Ovary (tissue), 3 donors: Measurements from ENCODE around the gene RBM15B.

Experiments
- CTCF ChIP-seq, 3 donors: fragments of 450-650 bp in 2 of 3; fragments of 200-600 bp in 1 of 3; IDR thresholded peaks; one replicate each; pipeline versions ENCODE4 v1.5.1 to v1.8.0; 2016 to 2022; ENCODE audit warnings: antibody characterized with exemption in 3 of 3, mild to moderate bottlenecking in 1 of 3
- EP300 ChIP-seq: sonication (generic); formaldehyde crosslinking; IDR thresholded peaks from one replicate; pipeline ENCODE4 v1.6.1; 2017; ENCODE audit warnings: antibody characterized with exemption
- POLR2A ChIP-seq: fragments of 450-650 bp; IDR thresholded peaks from one replicate; pipeline ENCODE4 v1.6.1; 2017; ENCODE audit warnings: antibody characterized with exemption, mild to moderate bottlenecking, moderate library complexity
- donor health status: DM: no; HTN: no; CAD: no.

- TF ChIP-seq CTCF (IDR thresholded peaks at IDR 0.05), result no peak
- no peak for TF ChIP-seq POLR2A
- TF ChIP-seq EP300, result no peak
Measured at GRCh38 chr3:51401735-51402134, 10.7 kb downstream of the RBM15B start.
